ENCODE measurements around the gene SVEP1.

GRCh38 chr9:110323818-110324217 lies 255.7 kb downstream of the SVEP1 start:
- TF ChIP-seq CTCF (IDR thresholded peaks at IDR 0.05) = no peak
- TF ChIP-seq POLR2A (IDR thresholded peaks at IDR 0.05) = no peak
